OCI-LY7 (cell line): Measurements from ENCODE around the gene TGFBR3. TPM values are rescaled to one million over a fixed set of nuclear protein-coding genes. Genes with fewer than 3 reads are reported as not detected.

Experiments
- BruUV-seq: library from RNA; stranded (reverse); fragments of 400-500 nt; replicated peaks from 2 replicates; lab custom pipeline; 2021; lab: Mats Ljungman, UMichigan
- CTCF ChIA-PET: fragments of 300-600 bp; sonication (Branson Sonifier 250); formaldehyde crosslinking; loops from one replicate; lab custom pipeline; 2022; ENCODE audit warnings: antibody characterized with exemption; ENCODE audit not compliant: unreplicated experiment; lab: Charles Lee
- POLR2A ChIA-PET: fragments of 300-600 bp; sonication (Branson Sonifier 250); formaldehyde crosslinking; loops from one replicate; lab custom pipeline; 2022; ENCODE audit warnings: antibody characterized with exemption; lab: Charles Lee
- DNase-seq: peaks from one replicate; pipeline ENCODE4 v3.0.0-alpha.2; 2015; ENCODE audit warnings: low spot score
- H2AFZ ChIP-seq: fragments of 200-600 bp; sonication (generic), shearing (Covaris generic); 2 replicates; pipeline ENCODE4 v1.6.1; 2014; ENCODE audit warnings: mild to moderate bottlenecking, antibody characterized with exemption, low read length, moderate library complexity
- H3K27ac ChIP-seq: fragments of 200-600 bp; sonication (generic); 2 replicates; pipeline ENCODE4 v1.5.1; 2014; ENCODE audit warnings: mixed run types, low read depth, mild to moderate bottlenecking, moderate library complexity, low read length, inconsistent platforms; ENCODE audit not compliant: poor library complexity, severe bottlenecking
- H3K36me3 ChIP-seq: fragments of 200-600 bp; sonication (generic); 2 replicates; pipeline ENCODE4 v1.6.1; 2014; ENCODE audit warnings: mild to moderate bottlenecking, antibody characterized with exemption, low read length, moderate library complexity, mixed read lengths; ENCODE audit not compliant: insufficient read depth
- H3K4me1 ChIP-seq: fragments of 200-600 bp; sonication (generic); 2 replicates; pipeline ENCODE4 v1.5.1; 2014; ENCODE audit warnings: mild to moderate bottlenecking, low read length; ENCODE audit not compliant: insufficient read depth, poor library complexity, severe bottlenecking
- H3K4me2 ChIP-seq: fragments of 200-600 bp; sonication (generic); 2 replicates; pipeline ENCODE4 v1.6.1; 2014; ENCODE audit warnings: mild to moderate bottlenecking, low read length
- H3K4me3 ChIP-seq: fragments of 200-600 bp; sonication (generic); 2 replicates; pipeline ENCODE4 v1.5.1; 2014; ENCODE audit warnings: mild to moderate bottlenecking, low read depth, low read length; ENCODE audit not compliant: poor library complexity, severe bottlenecking
- H3K79me2 ChIP-seq: fragments of 200-600 bp; sonication (generic); 2 replicates; pipeline ENCODE4 v1.6.1; 2016; ENCODE audit warnings: low read depth, mild to moderate bottlenecking, low read length, moderate library complexity, mixed read lengths; ENCODE audit not compliant: insufficient read depth
- H3K9me2 ChIP-seq: fragments of 200-600 bp; sonication (generic); 2 replicates; pipeline ENCODE4 v1.6.1; 2016; ENCODE audit warnings: mild to moderate bottlenecking, low read length, mixed read lengths; ENCODE audit not compliant: insufficient read depth
- H3K9me3 ChIP-seq: fragments of 200-600 bp; sonication (generic); 2 replicates; pipeline ENCODE4 v1.6.1; 2014; ENCODE audit warnings: mild to moderate bottlenecking, mixed run types, low read length, mixed read lengths
- H4K20me1 ChIP-seq: fragments of 200-600 bp; sonication (generic); 2 replicates; pipeline ENCODE4 v1.6.1; 2014; ENCODE audit warnings: mild to moderate bottlenecking, antibody characterized with exemption, low read length, moderate library complexity, mixed read lengths; ENCODE audit not compliant: insufficient read depth
- EZH2phosphoT487 ChIP-seq: fragments of 200-600 bp; sonication (generic); IDR thresholded peaks from 2 replicates; pipeline ENCODE4 v1.6.1; 2018; ENCODE audit warnings: low read depth, borderline replicate concordance, mild to moderate bottlenecking, mixed run types, antibody characterized with exemption, low read length, moderate library complexity, mixed read lengths
- intact Hi-C: fragments of 100-400 bp; cut with micrococcal nuclease; formaldehyde crosslinking; loops from one replicate; pipeline ENCODE4 v1.10.0; 2022; ENCODE audit not compliant: unreplicated experiment
- total RNA-seq, 2 experiments: library from RNA; depleted of rRNA in 1 of 2; stranded (reverse); fragments of >200 nt in 1 of 2; shearing (Covaris generic) in 1 of 2; gene quantifications; 2 replicates each; pipeline ENCODE4 v1.2.3, GENCODE V29; 2014 to 2022
- TF ChIP-seq, protein P1 (sequence below): fragments of 200-600 bp; sonication (generic); conservative IDR thresholded peaks from 2 replicates; pipeline ENCODE4 v1.5.1; 2014; ENCODE audit warnings: mild to moderate bottlenecking, antibody characterized with exemption, low read length, moderate library complexity, mixed read lengths

The TGFBR3 gene
- total RNA-seq, 2 experiments from 2014 or later, result not detected

- no peaks in the 10 kb centered on the region for H3K9me2 ChIP-seq
- TF ChIP-seq EZH2phosphoT487, result no peak
- TF ChIP-seq, protein P1, sequence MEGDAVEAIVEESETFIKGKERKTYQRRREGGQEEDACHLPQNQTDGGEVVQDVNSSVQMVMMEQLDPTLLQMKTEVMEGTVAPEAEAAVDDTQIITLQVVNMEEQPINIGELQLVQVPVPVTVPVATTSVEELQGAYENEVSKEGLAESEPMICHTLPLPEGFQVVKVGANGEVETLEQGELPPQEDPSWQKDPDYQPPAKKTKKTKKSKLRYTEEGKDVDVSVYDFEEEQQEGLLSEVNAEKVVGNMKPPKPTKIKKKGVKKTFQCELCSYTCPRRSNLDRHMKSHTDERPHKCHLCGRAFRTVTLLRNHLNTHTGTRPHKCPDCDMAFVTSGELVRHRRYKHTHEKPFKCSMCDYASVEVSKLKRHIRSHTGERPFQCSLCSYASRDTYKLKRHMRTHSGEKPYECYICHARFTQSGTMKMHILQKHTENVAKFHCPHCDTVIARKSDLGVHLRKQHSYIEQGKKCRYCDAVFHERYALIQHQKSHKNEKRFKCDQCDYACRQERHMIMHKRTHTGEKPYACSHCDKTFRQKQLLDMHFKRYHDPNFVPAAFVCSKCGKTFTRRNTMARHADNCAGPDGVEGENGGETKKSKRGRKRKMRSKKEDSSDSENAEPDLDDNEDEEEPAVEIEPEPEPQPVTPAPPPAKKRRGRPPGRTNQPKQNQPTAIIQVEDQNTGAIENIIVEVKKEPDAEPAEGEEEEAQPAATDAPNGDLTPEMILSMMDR, result no peak
- no peaks in the 10 kb centered on the region for H3K79me2 ChIP-seq
- intact Hi-C loops, result no loop called here
- no peak overlapping the region for H2AFZ ChIP-seq
- H3K4me1 ChIP-seq, result no peaks in the 10 kb centered on the region
- H3K9me3 ChIP-seq, result no peaks in the 10 kb centered on the region
- no TSS peak for BruUV-seq
- no peak for DNase-seq
- H3K4me3 ChIP-seq, result no peak overlapping the region
- no peaks in the 10 kb centered on the region for H4K20me1 ChIP-seq
- no peak overlapping the region for H3K27ac ChIP-seq
- no peak overlapping the region for H3K4me2 ChIP-seq
- ChIA-PET CTCF (no interaction called here), POLR2A (interaction anchor here (0.5 kb wide), 2 partner anchors 439 to 777 kb away, joined by 3 to 4 read pairs; no protein-coding TSS in a partner anchor)
- no peaks in the 10 kb centered on the region for H3K36me3 ChIP-seq
Observed at GRCh38 chr1:91851130-91852010, 34.6 kb downstream of the TGFBR3 start.

GRCh38 chr1:91850708-91851107 lies 35.2 kb downstream of the TGFBR3 start:
- Histone ChIP-seq H2AFZ (no peak overlapping the region), H3K36me3 (no peaks in the 10 kb centered on the region), H3K27ac (no peak overlapping the region), H3K4me3 (no peak overlapping the region), H3K4me1 (no peaks in the 10 kb centered on the region), H4K20me1 (no peaks in the 10 kb centered on the region), H3K4me2 (no peak overlapping the region), H3K9me2 (no peaks in the 10 kb centered on the region), H3K79me2 (no peaks in the 10 kb centered on the region), H3K9me3 (no peaks in the 10 kb centered on the region)
- no TSS peak for BruUV-seq
- intact Hi-C loops, result no loop called here
- ChIA-PET POLR2A (no interaction called here), CTCF (no interaction called here)
- TF ChIP-seq, protein P1, result no peak
- TF ChIP-seq EZH2phosphoT487, result no peak
- DNase-seq, result no peak

GRCh38 chr1:91847851-91848250 lies 38.1 kb downstream of the TGFBR3 start:
- Histone ChIP-seq H3K9me2 (no peaks in the 10 kb centered on the region), H3K36me3 (no peaks in the 10 kb centered on the region), H3K79me2 (no peaks in the 10 kb centered on the region), H3K4me1 (no peaks in the 10 kb centered on the region), H3K4me2 (no peak overlapping the region), H2AFZ (no peak overlapping the region), H3K4me3 (no peak overlapping the region), H3K27ac (no peak overlapping the region), H3K9me3 (no peaks in the 10 kb centered on the region), H4K20me1 (no peaks in the 10 kb centered on the region)
- intact Hi-C loops, result no loop called here
- ChIA-PET POLR2A (interaction anchor here (0.6 kb wide), 1 partner anchor 391 kb away, joined by 3 read pairs; no protein-coding TSS in a partner anchor), CTCF (interaction anchor here (0.6 kb wide), 1 partner anchor 118 kb away, joined by 3 read pairs; no protein-coding TSS in a partner anchor)
- TF ChIP-seq, protein P1, result no peak
- no peak for TF ChIP-seq EZH2phosphoT487
- DNase-seq, result no peak
- BruUV-seq, result no TSS peak
